Fibroblast of skin of abdomen (primary cell): Measurements from ENCODE around the gene CTAGE15. TPM values are rescaled to one million over a fixed set of nuclear protein-coding genes. Genes with fewer than 3 reads are reported as not detected.
"Not testable (repeated sequence)": the region's sequence is repeated elsewhere in the genome, so short reads cannot be mapped to it uniquely, and the experiment has no call there.

Experiments
- DNase-seq: peaks from one replicate; pipeline ENCODE4 v3.0.0-alpha.2; 2013
- polyA plus RNA-seq, 2 experiments: library from polyadenylated mRNA; unstranded; fragments of 120-200 nt; gene quantifications; one replicate each; pipeline ENCODE4 v1.2.1, GENCODE V29; 2013; ENCODE audit not compliant: insufficient read length in 2 of 2

Gene CTAGE15
- 0.05 TPM for polyA plus RNA-seq (2013, experiment 1 of 2; ENCODE audit: insufficient read length)
- polyA plus RNA-seq (2013, experiment 2 of 2; ENCODE audit: insufficient read length): not detected

DNA sequence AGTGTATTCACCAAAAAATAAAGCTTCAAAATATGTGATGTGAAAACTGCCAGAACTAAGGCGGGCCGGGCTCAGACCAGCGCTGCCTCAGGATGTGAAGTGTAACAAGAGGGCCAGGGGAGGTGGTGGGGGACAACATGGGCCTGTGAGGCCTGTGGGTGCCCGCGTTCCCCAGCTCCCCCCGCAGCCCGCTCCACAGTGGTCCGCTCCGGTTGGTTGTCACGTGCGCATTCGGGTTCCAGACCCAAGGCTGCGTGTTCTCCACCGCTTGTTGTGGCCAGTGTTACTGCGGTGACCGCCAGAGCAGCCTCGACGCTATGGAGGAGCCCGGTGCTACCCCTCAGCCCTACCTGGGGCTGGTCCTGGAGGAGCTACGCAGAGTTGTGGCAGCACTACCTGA lies at the start of gene CTAGE15:
Gene CTAGE15, plus strand, starts transcription at position 301 of the 400 bp plus-strand sequence. Its CDS starts 17 bp downstream, at position 318.
- DNase-seq: not testable (repeated sequence)

- DNase-seq: not testable (repeated sequence)
Observed at GRCh38 chr7:143522309-143522916, 49.2 kb upstream of the CTAGE15 start.

GRCh38 chr7:143531169-143531926 lies 40.3 kb upstream of the CTAGE15 start:
- DNase-seq: not testable (repeated sequence)

GRCh38 chr7:143531932-143532331 lies 39.7 kb upstream of the CTAGE15 start:
- DNase-seq: not testable (repeated sequence)

- not testable (repeated sequence) for DNase-seq
Observed at GRCh38 chr7:143533213-143533839, 38.3 kb upstream of the CTAGE15 start.

DNA sequence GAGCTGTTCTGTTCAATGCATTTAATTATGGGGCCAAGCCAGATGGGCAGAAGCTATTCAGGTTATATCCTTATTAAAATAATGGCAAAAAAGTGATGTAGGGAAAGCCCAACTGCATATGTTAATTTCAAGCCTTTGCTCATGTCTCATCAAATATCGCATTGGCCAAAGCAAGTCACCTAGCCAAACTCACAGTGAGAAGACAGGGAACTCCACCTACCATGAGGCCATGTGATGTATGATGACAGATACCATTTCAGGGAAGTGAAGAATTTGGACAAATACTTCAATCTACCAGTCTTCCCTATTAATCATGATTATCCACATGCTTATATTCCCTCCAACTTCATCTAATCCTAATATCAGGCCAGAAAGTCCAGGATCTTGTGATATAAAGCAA lies 35.2 kb upstream of the CTAGE15 start:
- not testable (repeated sequence) for DNase-seq

- not testable (repeated sequence) for DNase-seq
Observed at GRCh38 chr7:143543288-143544038, 28.1 kb upstream of the CTAGE15 start.

- DNase-seq: not testable (repeated sequence)
Observed at GRCh38 chr7:143555968-143556367, 15.6 kb upstream of the CTAGE15 start.

GRCh38 chr7:143563306-143563705 lies 8.3 kb upstream of the CTAGE15 start:
- not testable (repeated sequence) for DNase-seq

DNA sequence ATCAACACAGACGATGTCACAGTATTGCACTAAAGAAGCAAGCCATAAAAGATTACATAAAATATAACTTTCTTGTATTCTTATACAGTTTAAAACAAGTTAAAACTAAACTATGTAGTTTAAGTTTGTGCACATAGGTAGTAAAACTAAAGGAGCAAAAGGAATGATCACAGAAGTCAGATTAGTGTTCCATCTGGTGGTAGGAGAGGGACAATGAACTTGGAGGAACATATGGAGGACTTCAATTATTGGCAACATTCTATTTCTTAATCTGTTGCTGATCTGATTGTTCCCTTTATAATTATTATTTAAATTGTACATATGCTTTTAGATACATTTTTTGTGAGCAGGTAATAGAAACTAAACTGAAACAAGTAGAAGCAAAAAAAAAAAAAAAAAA lies 5.6 kb upstream of the CTAGE15 start:
- DNase-seq: not testable (repeated sequence)

DNA sequence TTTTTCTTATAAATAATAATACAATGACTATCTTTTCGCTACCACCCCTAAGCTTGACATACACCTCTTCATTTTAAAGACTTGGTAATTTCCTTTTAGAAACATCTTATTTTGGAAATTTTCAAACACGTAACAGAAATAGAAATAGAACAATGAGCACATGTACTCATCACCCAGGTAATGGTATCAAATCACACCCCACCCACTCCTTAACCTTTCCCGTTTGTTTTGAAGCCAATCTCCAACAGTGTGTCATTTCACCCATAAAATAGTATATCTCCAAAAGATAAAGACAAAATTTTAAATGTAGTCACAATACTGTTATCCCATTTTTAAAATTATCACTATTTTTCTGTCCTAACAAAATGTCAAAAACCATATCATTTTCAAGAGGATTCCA lies 16.6 kb downstream of the CTAGE15 start:
- DNase-seq: not testable (repeated sequence)

DNA sequence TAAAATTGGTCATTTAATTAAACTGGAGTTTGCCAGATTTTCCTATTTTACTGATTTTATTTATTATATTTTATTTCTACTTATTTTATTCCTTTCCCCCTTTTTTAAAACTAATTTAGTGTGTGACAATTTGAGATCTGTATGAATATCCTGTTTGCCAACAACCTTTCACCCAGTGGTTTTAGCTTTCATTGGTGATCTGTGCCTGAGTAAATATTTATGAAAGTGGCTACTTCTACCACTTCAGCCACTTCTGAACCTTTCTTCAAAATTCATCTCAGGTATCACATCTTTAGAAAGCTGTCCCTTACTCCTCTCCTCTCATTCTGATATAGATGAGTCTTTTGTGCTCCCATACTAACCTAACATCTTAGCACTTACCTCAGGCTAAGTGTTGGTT lies 18.3 kb downstream of the CTAGE15 start:
- not testable (repeated sequence) for DNase-seq

DNA sequence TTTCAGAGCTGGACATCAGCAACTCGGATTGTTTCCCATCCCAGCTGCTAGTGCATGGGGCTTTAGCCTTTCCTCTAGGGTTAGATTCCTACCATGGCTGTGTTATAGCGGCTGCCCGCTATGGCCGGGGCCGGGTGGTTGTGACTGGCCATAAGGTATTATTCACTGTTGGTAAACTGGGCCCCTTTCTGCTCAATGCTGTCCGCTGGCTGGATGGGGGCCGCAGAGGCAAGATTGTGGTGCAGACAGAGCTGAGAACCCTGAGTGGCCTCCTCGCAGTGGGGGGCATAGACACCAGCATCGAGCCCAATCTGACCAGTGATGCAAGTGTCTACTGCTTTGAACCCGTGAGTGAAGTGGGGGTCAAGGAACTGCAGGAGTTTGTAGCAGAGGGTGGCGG lies 26.5 kb downstream of the CTAGE15 start:
- not testable (repeated sequence) for DNase-seq

DNA sequence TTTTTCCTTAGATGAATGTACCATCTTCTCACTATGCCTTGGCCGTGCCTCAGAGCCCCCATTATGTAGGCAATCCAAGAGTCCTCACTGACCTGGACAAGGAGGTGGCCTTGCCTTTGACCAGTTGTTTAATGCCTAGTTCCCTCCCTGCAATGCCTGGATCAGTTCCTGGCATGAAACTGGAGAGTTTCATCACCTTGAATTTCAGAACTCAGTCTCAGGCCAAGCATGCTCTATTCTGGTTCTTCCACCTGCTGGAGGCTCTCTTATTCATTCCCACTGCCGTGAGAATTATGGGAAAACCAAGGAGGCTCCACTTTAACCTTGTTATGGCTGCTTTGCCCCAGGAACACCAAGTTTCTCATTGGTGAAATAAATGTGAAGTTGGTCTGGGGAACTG lies 31.9 kb downstream of the CTAGE15 start:
- not testable (repeated sequence) for DNase-seq

DNA sequence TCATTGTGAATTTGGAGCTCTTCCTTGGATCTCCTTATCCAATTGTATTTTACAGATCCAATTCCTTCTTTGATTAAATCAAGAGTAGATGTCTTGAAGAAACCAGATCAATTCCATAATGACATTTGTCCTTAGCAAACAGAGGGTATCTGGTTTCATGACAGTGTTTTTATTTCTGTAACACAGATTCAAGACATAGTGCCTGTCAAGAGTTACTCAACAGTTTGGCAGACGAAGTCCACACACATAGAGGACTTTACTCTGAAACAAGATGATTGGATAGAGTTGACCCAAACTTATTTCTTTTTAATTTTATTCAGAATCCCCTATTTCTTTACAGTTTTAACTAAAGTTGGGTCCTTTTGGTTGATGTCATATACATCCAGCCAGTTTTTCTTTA lies 34.5 kb downstream of the CTAGE15 start:
- DNase-seq: not testable (repeated sequence)

DNA sequence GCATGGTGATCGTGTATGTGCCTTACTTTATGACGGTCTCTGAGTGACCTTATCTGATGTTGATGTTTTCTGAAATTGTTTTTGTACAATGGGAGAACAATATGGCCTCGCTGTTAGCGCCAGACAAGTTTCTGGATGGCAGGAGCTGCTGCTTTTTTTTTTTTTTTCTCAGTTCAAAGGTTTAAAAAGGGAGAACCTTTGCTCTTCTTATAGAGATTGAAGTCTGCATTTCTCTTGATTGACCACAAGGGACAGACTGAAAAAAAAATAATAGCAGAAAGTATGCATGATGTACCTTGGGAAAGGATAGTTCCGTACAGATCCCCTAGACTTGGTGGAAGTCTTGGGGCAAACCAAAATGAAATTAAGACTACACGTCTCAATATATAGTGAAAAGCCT lies 43.9 kb downstream of the CTAGE15 start:
- DNase-seq: not testable (repeated sequence)

GRCh38 chr7:143617204-143617603 lies 45.6 kb downstream of the CTAGE15 start:
- not testable (repeated sequence) for DNase-seq

DNA sequence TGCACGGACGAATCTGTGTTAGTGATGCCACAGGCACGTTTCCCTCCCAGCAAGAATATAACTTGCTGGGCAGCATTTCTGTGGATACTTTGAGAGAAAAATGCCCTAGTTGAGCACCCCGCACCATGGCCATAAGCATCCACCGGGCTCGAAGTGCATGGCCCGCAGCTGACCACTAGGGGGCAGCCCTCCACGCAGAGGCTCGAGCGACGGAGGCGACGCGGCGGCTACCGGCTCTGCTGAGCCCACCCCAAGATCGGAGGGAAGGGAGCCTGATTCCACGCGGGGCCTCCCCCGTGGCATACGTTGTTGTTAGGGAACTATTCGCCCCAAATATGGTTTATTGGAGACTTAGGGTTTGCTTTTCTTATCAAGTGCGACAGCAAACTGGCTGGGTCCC lies 48.5 kb downstream of the CTAGE15 start:
- DNase-seq: not testable (repeated sequence)

DNA sequence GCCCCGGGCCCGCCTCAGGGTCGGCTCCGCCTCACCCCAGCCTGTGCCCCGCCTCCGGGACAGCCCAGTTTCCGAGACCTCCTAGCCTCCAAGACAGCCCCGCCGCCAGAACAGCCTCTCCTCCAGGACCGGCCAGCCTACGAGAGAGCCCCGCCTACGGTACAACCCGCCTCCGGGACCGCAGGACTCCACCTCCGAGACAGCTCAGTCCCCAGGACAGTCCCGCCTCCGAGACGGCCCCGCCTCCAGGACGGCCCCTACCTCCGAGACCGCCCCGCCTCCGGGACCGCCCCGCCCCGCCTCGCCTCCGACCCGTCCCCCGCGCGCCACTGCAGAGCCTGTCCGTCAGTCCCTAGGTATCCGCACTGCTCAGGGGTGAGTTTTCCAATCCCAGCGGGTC lies 49.0 kb downstream of the CTAGE15 start, which contains the start of gene TCAF2:
Gene TCAF2, plus strand, starts transcription at position 329 of the 400 bp plus-strand sequence.
- not testable (repeated sequence) for DNase-seq

- not testable (repeated sequence) for DNase-seq
Observed at GRCh38 chr7:143621175-143621574, 49.6 kb downstream of the CTAGE15 start.

GRCh38 chr7:143622130-143622529 lies 50.5 kb downstream of the CTAGE15 start:
- not testable (repeated sequence) for DNase-seq
